Right lobe of liver (tissue), 6 donors: Measurements from ENCODE around the gene ANLN. TPM values are rescaled to one million over a fixed set of nuclear protein-coding genes. Genes with fewer than 3 reads are reported as not detected.

Experiments
- ATAC-seq, 4 donors: fragments of 200-7000 bp; cut with Tn5 transposase; one replicate each; pipeline ENCODE4 v1.9.1; 2020; ENCODE audit warnings: mild to moderate bottlenecking in 4 of 4, moderate library complexity in 4 of 4
- DNase-seq, 3 donors: peaks; one replicate each; pipeline ENCODE4 v3.0.0-alpha.2; 2020
- H3K27ac ChIP-seq, 3 donors: fragments of 200-600 bp; one replicate each; pipeline ENCODE4 v1.8.0; 2022
- H3K27me3 ChIP-seq, 2 donors: fragments of 200-600 bp; one replicate each; pipeline ENCODE4 v1.8.0; 2022
- H3K36me3 ChIP-seq, 4 donors: fragments of 200-600 bp; sonication (generic) in 1 of 4; one replicate each; pipeline versions ENCODE4 v1.5.1 to v1.8.0; 2017 to 2022; ENCODE audit warnings: control low read depth in 1 of 4
- H3K4me1 ChIP-seq, 4 donors: fragments of 200-600 bp; sonication (generic) in 1 of 4; one replicate each; pipeline versions ENCODE4 v1.5.1 to v1.8.0; 2017 to 2022; ENCODE audit warnings: control low read depth in 1 of 4
- H3K4me3 ChIP-seq, 3 donors: fragments of 200-600 bp; one replicate each; pipeline ENCODE4 v1.8.0; 2022
- H3K9me3 ChIP-seq, 4 donors: fragments of 200-600 bp; sonication (generic) in 1 of 4; one replicate each; pipeline versions ENCODE4 v1.5.1 to v1.8.0; 2017 to 2022; ENCODE audit warnings: control low read depth in 1 of 4
- CTCF ChIP-seq, 4 donors: fragments of 200-600 bp in 3 of 4; fragments of 450-650 bp in 1 of 4; IDR thresholded peaks; one replicate each; pipeline versions ENCODE4 v1.5.1 to v1.8.0; 2016 to 2022; ENCODE audit warnings: antibody characterized with exemption in 4 of 4, mild to moderate bottlenecking in 2 of 4
- POLR2A ChIP-seq: fragments of 450-650 bp; IDR thresholded peaks from one replicate; pipeline ENCODE4 v1.6.1; 2017; ENCODE audit warnings: antibody characterized with exemption, mild to moderate bottlenecking
- WGBS: methylation state at CpG from one replicate; pipeline ENCODE4 v1.1.6; 2018; ENCODE audit warnings: low coverage, low lambda C conversion rate; ENCODE audit not compliant: insufficient coverage; ENCODE audit errors: missing lambda C conversion rate; 5-methylcytosine and 5-hydroxymethylcytosine counted together
- intact Hi-C, 2 donors: fragments of 100-400 bp; cut with DNase I; formaldehyde crosslinking; loops; one replicate each; pipeline versions ENCODE4 v1.11.2 to v1.14.1; 2022
- long read RNA-seq: library from polyadenylated mRNA; unstranded; transcript quantifications from one replicate; pipeline ENCODE4 v2.0.0, GENCODE V29; 2019
- total RNA-seq, 6 experiments: library from RNA; depleted of rRNA in 2 of 6; stranded (reverse); fragments of >200 nt in 2 of 6; fragmentation: NEBNext Ultra II Directional in 3 of 6; extraction: Animal tissue kit (Norgen Biotek cat#: 25700) in 3 of 6; gene quantifications; one replicate each; pipeline versions ENCODE4 v1.1.0 to v1.2.4, GENCODE V29; 2016 to 2023
- donor health status: DM: no; HTN: yes; CAD: no.
- donor health status: DM: no; HTN: no; CAD: no.
- donor health status: DM: no; HTN: no; CAD: no.
- donor health status: DM: no; HTN: yes; CAD: no.
- donor health status: DM: no; HTN: yes; CAD: no.

Gene ANLN
- 1 to 10 TPM in 4 of 6 experiments, under 1 TPM in 2; 0.44 to 7.8 (median 2.2) TPM for total RNA-seq
- long read RNA-seq, result 0 reads

- Histone ChIP-seq H3K27ac (peak within 1 kb of the TSS; percentile 26 to 64 (median 32)), H3K27me3 (no peaks in the 10 kb centered on the region), H3K9me3 (no peaks in the 10 kb centered on the region), H3K4me3 (peak within 1 kb of the TSS; percentile 48 to 61 (median 50)), H3K4me1 (peaks cover 0 to 8% (median 3%) of the 10 kb centered on the region in 4 donors), H3K36me3 (no peaks in the 10 kb centered on the region)
- peak; percentile 92 to 94 (median 94) for DNase-seq
- 10% methylated on average over 12 of the region's 68 CpGs for WGBS
- intact Hi-C loops, result no loop called here
- ATAC-seq, result peak; percentile 98 to 100 (median 99)
- TF ChIP-seq CTCF (IDR thresholded peaks at IDR 0.05) (no peak), POLR2A (peak; percentile 13)
Measured at GRCh38 chr7:36389371-36390198, at the start of gene ANLN. Gene ANLN (plus strand): TSS chr7:36389862. CDS start chr7:36390027, 165 bp downstream.

- no peak for TF ChIP-seq POLR2A
- no peak for TF ChIP-seq CTCF (IDR thresholded peaks at IDR 0.05)
- no peaks in the 10 kb centered on the region for H3K36me3 ChIP-seq
- H3K9me3 ChIP-seq, result no peaks in the 10 kb centered on the region
- no peak overlapping the region for H3K4me3 ChIP-seq
- intact Hi-C loops, result no loop called here
- no peaks in the 10 kb centered on the region for H3K4me1 ChIP-seq
- ATAC-seq, result no peak
- 58% methylated on average over 1 of the region's 1 CpG for WGBS
- H3K27me3 ChIP-seq, result no peaks in the 10 kb centered on the region
- H3K27ac ChIP-seq, result no peak overlapping the region
- no peak for DNase-seq
Measured at GRCh38 chr7:36343548-36343947, 46.1 kb upstream of the ANLN start.

GRCh38 chr7:36344622-36345021, 45.0 kb upstream of the ANLN start:
- H3K4me3 ChIP-seq, result no peak overlapping the region
- DNase-seq (no peak), ATAC-seq (no peak)
- H3K9me3 ChIP-seq, result no peaks in the 10 kb centered on the region
- TF ChIP-seq CTCF (IDR thresholded peaks at IDR 0.05) (no peak), POLR2A (no peak)
- H3K4me1 ChIP-seq, result no peaks in the 10 kb centered on the region
- intact Hi-C loops, result no loop called here
- H3K27me3 ChIP-seq, result no peaks in the 10 kb centered on the region
- no peak overlapping the region for H3K27ac ChIP-seq
- 80% methylated on average over 2 of the region's 2 CpGs for WGBS
- H3K36me3 ChIP-seq, result no peaks in the 10 kb centered on the region

- no peak for DNase-seq
- no peak for ATAC-seq
- no peaks in the 10 kb centered on the region for H3K4me1 ChIP-seq
- H3K36me3 ChIP-seq, result no peaks in the 10 kb centered on the region
- H3K27me3 ChIP-seq, result no peaks in the 10 kb centered on the region
- 70% methylated on average over 5 of the region's 6 CpGs for WGBS
- TF ChIP-seq POLR2A (no peak), CTCF (IDR thresholded peaks at IDR 0.05) (no peak)
- no peak overlapping the region for H3K27ac ChIP-seq
- H3K4me3 ChIP-seq, result no peak overlapping the region
- intact Hi-C loops, result no loop called here
- no peaks in the 10 kb centered on the region for H3K9me3 ChIP-seq
Measured at GRCh38 chr7:36346260-36346831, 43.3 kb upstream of the ANLN start.
